Type B pancreatic cell (in vitro differentiated cells): ENCODE results near the gene PARP8. TPM values are rescaled to one million over a fixed set of nuclear protein-coding genes. Genes with fewer than 3 reads are reported as not detected.

Experiments
- DNase-seq: peaks from one replicate; pipeline ENCODE4 v3.0.0; 2021; ENCODE audit warnings: mixed read lengths; ENCODE audit not compliant: unreplicated experiment; ENCODE audit errors: extremely low spot score
- H3K27ac Mint-ChIP-seq: 2 replicates; pipeline ENCODE4 v1.8.0; 2021; ENCODE audit warnings: mild to moderate bottlenecking, mixed read lengths
- H3K27me3 Mint-ChIP-seq: 2 replicates; pipeline ENCODE4 v1.8.0; 2021; ENCODE audit warnings: mixed read lengths
- H3K36me3 Mint-ChIP-seq: 2 replicates; pipeline ENCODE4 v1.8.0; 2021; ENCODE audit warnings: mixed read lengths
- H3K4me1 Mint-ChIP-seq: one replicate; pipeline ENCODE4 v1.8.0; 2021; ENCODE audit warnings: mixed read lengths; ENCODE audit not compliant: unreplicated experiment
- H3K4me3 Mint-ChIP-seq: 2 replicates; pipeline ENCODE4 v1.8.0; 2021; ENCODE audit warnings: mild to moderate bottlenecking, mixed read lengths
- H3K9me3 Mint-ChIP-seq: 2 replicates; pipeline ENCODE4 v1.8.0; 2021; ENCODE audit warnings: mixed read lengths
- CTCF ChIP-seq: fragments of 200-600 bp; sonication (generic); conservative IDR thresholded peaks from 2 replicates; pipeline ENCODE4 v1.5.0; 2021; ENCODE audit warnings: antibody characterized with exemption, mild to moderate bottlenecking
- total RNA-seq: library from RNA; stranded (reverse); gene quantifications from 2 replicates; pipeline ENCODE4 v1.2.1, GENCODE V29; 2021; ENCODE audit warnings: low replicate concordance

The PARP8 gene
- total RNA-seq, 1 donor from 2014 or later: 19.6 TPM

DNA sequence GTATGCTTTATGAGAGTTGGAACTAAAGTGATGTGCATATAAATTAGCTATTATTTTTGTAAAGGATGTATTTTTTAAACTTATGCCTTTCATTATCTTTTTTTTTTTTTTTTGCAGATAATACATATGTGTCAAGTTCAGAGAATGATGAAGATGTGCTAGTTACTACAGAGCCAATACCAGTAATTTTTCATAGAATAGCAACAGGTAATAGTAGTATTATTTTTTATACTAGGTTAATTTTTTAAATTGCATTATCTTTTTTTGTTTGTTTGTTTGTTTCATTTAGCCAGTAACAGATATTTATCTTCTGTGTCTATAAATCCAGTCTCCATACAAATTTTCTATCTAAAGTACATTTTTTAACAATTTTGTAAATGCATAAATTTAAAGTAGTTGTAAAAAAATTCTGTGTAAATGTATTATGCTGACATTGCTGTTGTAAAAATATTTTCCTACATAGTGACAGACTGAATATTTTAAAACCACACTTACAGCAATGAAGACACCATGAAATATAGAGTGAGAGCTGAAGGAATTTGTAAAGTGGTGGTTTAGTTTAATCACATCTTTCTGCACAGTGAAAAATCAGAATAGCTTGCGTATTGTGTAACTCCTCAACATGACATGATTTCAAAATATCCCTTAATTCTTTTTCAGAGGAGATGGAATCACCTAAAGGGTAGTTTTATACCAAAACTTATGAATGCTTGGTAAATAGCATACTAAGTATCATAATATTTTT lies 93.3 kb downstream of the PARP8 start:
- H3K4me3 Mint-ChIP-seq: no peak overlapping the region
- no peak overlapping the region for H3K27ac Mint-ChIP-seq
- H3K9me3 Mint-ChIP-seq: no peaks in the 10 kb centered on the region
- H3K4me1 Mint-ChIP-seq: peaks cover 5% of the 10 kb centered on the region
- no peak for TF ChIP-seq CTCF
- DNase-seq: no peak
- no peaks in the 10 kb centered on the region for H3K27me3 Mint-ChIP-seq
- H3K36me3 Mint-ChIP-seq: peaks cover 10% of the 10 kb centered on the region

DNA sequence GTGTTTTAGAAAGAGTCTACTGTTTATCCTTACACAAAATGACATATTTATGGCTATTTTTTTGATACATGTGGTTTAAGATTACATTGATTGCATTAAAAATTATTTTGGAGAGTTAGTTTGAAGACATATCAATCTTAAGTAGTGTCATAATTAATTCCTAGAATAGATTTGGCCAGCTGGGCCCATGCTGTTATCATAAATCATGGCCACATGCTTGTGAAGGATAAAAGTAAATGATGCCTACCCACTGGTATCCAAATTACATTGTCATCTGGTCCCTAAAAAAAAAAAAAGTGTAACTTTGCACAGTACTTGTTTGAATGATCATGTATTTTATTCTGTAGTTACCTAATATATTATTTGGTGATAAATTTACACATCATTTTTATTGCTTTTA lies 96.9 kb downstream of the PARP8 start:
- peaks cover 5% of the 10 kb centered on the region for H3K4me1 Mint-ChIP-seq
- DNase-seq: no peak
- H3K27me3 Mint-ChIP-seq: no peaks in the 10 kb centered on the region
- no peak for TF ChIP-seq CTCF
- no peak overlapping the region for H3K4me3 Mint-ChIP-seq
- peaks cover 10% of the 10 kb centered on the region for H3K36me3 Mint-ChIP-seq
- no peaks in the 10 kb centered on the region for H3K9me3 Mint-ChIP-seq
- no peak overlapping the region for H3K27ac Mint-ChIP-seq

DNA sequence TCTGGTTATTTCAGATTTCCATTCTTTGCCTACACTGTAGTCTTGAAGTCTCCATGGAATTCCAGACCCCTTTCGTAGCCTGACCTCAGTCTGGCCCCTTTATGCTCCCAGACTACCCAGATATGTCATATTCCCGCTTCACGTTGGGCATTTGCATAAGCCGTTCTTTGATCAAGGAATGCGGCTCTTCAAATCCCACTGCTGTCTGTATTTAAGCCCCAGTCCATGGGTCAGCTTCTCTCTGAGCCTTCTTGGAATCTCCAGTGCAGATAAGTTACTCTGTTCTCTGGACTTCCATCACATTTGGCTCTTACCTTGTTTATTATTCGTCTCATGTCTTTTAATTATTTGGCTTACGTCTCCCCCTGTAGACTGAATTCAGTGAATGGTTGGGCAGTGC lies 97.4 kb downstream of the PARP8 start:
- H3K27me3 Mint-ChIP-seq: no peaks in the 10 kb centered on the region
- no peak for TF ChIP-seq CTCF
- no peaks in the 10 kb centered on the region for H3K9me3 Mint-ChIP-seq
- peaks cover 10% of the 10 kb centered on the region for H3K36me3 Mint-ChIP-seq
- peaks cover 5% of the 10 kb centered on the region for H3K4me1 Mint-ChIP-seq
- H3K4me3 Mint-ChIP-seq: no peak overlapping the region
- no peak for DNase-seq
- no peak overlapping the region for H3K27ac Mint-ChIP-seq

DNA sequence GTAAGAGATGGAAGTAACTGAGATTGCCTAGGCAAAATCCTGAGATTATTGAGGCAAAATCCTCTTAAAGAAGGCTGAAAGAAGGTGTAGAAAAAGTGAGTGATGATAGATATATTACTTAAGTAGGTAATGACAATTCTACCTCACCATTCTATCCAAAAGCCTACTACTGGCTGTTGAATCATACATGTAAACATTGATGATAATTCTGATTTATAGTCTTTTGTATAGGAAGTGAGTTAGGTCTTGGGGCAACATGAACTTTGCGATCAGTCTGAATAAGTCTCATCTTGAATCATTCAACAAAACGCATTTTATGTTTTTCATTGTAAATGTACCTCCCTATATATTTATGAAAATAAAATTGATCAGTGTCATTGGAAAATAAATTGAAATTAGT lies 99.6 kb downstream of the PARP8 start:
- Mint-ChIP-seq H3K36me3 (peaks cover 14% of the 10 kb centered on the region), H3K9me3 (no peaks in the 10 kb centered on the region), H3K4me3 (no peak overlapping the region), H3K27me3 (no peaks in the 10 kb centered on the region), H3K27ac (no peak overlapping the region), H3K4me1 (peaks cover 5% of the 10 kb centered on the region)
- no peak for DNase-seq
- no peak for TF ChIP-seq CTCF

GRCh38 chr5:50766462-50766861 lies 100.0 kb downstream of the PARP8 start:
- H3K27me3 Mint-ChIP-seq: no peaks in the 10 kb centered on the region
- TF ChIP-seq CTCF: no peak
- DNase-seq: no peak
- no peak overlapping the region for H3K4me3 Mint-ChIP-seq
- no peak overlapping the region for H3K27ac Mint-ChIP-seq
- no peaks in the 10 kb centered on the region for H3K9me3 Mint-ChIP-seq
- H3K4me1 Mint-ChIP-seq: peaks cover 5% of the 10 kb centered on the region
- H3K36me3 Mint-ChIP-seq: peaks cover 14% of the 10 kb centered on the region
